ENCODE measurements around the gene INKA1.

GRCh38 chr3:49781415-49782199 is 21.5 kb upstream of the INKA1 start:
- TF ChIP-seq, protein P1, sequence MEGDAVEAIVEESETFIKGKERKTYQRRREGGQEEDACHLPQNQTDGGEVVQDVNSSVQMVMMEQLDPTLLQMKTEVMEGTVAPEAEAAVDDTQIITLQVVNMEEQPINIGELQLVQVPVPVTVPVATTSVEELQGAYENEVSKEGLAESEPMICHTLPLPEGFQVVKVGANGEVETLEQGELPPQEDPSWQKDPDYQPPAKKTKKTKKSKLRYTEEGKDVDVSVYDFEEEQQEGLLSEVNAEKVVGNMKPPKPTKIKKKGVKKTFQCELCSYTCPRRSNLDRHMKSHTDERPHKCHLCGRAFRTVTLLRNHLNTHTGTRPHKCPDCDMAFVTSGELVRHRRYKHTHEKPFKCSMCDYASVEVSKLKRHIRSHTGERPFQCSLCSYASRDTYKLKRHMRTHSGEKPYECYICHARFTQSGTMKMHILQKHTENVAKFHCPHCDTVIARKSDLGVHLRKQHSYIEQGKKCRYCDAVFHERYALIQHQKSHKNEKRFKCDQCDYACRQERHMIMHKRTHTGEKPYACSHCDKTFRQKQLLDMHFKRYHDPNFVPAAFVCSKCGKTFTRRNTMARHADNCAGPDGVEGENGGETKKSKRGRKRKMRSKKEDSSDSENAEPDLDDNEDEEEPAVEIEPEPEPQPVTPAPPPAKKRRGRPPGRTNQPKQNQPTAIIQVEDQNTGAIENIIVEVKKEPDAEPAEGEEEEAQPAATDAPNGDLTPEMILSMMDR (optimal IDR thresholded peaks at IDR 0.05 in 1 of 3, IDR thresholded peaks at IDR 0.05 in 1 of 3, conservative IDR thresholded peaks at IDR 0.05 in 1 of 3; ENCODE audit: extremely low read depth in 1 of 3, insufficient read depth in 2 of 3, low read length in 3 of 3): no peak
- TF ChIP-seq EZH2 (IDR thresholded peaks at IDR 0.05; ENCODE audit: low read length): no peak
